GM19035 (cell line): ENCODE results near the gene PACRG.

ENCODE experiments used
- ATAC-seq: cut with Tn5 transposase; IDR thresholded peaks from one replicate; pipeline ENCODE4 v1.9.1; 2021; ENCODE audit not compliant: unreplicated experiment

Gene PACRG

DNA sequence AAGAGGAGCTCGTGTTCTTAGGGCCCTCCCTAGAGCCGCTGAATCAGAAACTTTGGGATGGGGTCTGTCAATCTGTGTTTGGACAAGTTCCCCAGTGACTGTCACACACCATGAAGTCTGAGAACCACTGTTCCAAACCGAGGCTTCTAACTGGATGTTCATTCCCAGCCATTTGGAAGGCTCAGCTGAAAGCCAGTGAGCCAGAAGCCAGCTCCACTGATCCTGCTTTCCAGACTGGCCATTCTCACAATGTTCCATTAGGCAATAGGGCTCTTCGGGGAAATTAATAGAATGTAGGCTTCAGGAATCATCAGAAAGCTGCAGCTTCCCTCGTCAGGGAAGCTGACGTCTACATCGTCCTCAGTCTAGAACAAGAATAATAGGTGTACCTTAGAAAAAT lies 595.9 kb downstream of the PACRG start:
- no peak for ATAC-seq

DNA sequence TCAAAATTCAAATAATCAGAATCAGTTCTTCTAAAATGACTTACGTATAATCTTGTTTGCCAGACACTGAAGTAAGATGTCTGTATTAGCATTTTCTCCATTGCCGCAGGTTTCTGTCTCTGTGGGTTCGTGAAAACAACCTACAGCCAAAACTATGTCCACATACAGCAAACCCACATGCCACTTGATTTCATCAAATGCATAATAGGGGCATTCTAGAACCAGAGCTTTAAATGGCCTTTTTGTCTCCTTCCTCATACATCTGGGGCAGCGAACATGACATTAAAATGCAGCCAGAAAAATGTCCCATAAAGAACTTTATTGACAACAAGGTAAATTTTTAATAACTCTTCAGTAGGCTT lies 596.5 kb downstream of the PACRG start:
- ATAC-seq: no peak

DNA sequence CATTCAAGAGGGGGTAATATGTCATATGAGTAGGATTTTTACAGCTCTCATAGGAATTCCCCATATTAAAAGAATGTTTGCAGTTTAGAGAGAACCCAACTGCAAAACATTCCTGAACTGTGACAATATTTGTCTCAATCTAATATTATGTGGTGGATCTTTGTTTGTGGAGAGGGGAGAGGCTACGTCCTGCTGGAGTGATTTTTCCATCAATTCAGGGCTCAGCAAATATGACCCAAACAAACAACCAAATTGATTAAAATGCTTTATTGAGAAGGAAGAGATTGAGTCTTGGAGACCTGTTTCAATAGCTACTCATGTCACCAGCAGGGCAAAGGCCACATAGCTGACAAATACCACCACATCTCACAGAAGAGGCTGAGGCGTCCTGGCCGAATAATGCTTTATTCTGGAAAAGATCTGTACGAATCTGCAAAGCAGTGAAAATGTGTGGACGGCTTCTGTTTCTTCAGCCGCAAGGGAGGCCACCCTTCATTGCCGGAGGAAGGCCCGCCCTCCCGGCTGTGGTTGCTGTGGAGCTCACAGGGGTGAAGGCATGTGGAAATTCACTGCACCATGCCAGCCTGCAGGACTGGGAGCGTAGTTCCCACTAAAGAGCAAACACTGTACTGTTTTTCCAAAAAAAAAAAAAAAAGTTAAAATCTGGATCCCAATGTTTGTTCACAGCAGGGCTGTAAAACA lies 597.1 kb downstream of the PACRG start:
- no peak for ATAC-seq

DNA sequence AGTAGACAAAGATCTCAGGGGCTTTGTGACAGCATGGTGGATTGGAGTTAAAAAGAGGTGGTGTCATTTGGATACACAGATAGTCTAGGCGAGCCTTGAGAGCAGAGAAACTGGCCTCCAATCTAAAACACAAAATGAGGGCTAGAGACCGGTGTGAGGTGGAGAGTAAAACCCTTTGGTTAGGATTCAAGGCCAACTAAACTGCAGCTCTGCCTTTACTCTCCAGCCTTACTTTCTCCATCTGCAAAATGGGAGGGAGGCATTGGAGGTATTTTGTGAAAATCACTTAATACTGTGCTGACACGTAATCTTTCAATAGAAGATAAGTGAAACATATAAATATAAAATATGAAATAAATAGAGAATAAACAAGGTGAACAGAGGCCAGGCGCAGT lies 597.6 kb downstream of the PACRG start:
- no peak for ATAC-seq

DNA sequence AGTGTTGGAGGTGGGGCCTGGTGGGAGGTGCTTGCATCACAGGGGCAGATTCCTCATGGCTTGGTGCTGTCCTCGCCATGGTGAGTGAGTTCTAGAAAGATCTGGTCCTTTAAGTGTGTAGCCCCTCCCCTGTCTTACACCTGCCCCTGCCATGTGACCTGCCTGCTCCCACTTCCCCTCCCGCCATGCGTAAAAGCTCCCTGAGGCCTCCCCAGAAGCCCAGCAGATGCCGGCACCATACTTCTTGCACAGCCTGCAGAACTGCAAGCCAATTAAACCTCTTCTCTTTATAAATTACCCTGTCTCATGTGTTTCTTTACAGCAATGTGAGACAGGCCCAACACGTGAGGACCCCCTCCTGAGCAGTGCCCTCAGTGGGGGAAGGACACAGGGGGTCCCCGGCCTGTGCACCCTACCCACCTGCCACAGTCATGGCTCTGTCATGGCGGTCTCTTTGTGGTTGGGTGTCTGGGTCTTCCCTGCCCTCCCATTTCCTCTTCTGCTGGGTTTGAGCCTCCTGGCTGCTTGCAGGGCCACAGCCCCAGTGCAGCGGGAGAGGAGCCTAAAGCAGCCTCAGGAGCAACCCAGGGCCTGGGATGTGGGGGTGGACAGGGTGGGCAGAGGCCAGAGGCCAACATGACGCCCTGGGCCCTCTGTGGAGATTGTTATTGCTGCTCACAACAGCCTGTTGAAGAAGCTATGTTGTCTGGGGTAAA lies 599.5 kb downstream of the PACRG start:
- ATAC-seq: no peak

DNA sequence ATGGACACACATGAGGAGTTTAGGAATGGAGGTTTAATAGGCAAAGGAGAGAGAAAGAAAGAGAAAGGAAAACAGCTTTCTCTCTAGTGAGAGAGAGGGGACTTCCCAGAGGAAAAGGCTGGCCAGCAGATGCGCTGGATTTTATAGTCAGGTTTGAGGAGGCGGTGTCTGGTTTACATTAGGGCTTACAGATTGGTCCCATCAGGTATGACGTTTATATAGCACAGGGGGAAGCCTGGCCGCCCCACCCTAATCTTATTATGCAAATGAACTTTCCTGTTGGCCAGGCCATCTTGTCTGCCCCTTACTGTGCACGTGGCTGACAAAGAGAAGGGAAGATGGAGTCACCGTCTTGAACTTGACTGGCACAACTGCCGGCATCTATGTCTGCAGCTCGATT lies 600.1 kb downstream of the PACRG start:
- no peak for ATAC-seq

DNA sequence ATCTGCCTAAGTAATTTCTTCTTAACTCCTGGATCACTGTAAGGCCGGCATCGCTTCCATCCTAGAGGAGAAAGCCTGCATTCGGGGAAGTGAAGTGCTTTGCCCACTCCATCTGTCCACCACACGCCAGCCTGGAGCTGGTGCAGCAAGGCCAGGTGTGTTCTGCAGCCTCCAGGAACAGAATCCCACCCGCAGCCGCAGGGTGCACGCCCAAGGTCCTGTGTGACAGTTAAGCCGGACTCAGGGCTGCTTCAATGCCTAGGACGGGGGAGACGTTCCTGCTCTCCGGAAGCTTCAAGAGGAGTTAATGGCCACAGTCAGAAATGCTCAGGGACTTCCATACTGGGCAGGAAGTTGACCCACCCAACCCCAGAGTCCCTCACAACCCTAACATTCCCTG lies 600.6 kb downstream of the PACRG start:
- no peak for ATAC-seq

DNA sequence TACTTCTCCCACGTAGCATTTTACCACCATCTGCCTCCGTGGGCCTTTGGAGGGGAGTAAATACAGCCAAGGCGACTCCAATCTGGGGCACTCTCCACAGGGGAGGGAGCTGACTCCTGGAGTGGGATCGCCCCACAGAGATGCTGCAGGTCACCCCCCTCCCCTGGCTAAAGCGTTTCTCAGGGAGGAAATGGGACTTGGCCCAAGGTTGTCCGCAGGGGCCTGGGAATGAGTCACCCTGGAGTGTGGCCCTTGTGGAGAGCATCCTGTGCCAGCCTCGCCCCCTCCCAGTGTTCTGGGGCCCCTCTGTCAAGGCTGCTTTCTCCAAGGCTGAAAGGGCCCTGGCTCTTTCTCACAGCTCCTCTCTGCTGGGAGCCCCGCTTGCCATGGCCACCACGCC lies 602.2 kb downstream of the PACRG start:
- ATAC-seq: no peak

DNA sequence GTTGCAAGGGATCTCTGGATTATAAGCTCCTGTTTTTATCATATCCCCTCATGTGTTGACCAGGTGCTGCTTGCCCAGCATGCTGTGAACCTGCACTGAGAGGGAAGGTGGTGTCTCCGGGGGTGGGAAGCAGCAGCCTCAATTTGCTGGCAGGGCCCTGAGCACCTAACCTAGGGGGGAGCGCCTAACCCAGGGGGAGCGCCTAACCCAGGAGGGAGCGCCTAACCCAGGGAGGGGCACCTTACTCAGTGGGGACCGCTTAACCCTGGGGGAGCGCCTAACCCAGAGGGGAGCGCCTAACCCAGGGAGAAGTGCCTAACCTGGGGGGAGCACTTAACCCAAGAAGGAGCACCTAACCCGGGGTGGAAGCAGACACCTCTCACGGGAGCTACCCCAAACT lies 603.5 kb downstream of the PACRG start:
- ATAC-seq: no peak

DNA sequence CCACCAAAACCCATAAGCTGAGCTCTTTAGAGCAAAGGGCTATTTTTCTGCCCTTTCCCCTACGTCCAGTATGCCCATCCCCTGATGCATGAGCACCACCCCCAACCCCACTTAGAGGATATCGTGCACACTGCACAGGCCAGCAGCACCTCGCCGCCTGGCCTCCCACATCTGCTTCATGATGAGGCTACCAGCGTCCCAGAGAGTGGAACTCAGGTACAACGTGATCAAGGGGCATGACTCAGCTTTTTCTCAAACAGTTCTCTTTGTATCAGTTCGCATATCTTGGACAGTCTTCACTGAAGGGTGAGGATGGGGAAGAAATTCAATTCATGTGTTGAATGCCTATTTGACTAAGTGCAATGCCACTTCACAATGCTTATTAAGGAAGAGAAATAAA lies 604.8 kb downstream of the PACRG start:
- no peak for ATAC-seq

DNA sequence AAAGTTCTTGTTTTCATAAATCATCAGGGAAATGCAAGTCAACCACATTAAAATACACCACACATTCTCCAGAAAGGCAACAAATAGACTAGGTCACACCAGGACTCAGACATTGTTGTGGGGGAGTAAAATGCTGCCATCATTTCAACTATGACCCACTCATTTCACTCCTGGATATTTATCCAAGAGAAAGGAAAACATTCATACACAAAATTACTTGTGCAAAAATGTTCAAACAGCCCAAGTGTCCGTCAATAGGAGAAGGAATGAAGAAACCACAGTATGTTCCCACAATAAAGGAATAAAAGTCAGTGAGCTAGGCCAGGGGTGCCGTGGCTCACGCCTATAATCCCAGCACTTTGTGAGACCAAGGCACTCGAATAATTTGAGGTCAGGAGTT lies 605.3 kb downstream of the PACRG start:
- no peak for ATAC-seq

DNA sequence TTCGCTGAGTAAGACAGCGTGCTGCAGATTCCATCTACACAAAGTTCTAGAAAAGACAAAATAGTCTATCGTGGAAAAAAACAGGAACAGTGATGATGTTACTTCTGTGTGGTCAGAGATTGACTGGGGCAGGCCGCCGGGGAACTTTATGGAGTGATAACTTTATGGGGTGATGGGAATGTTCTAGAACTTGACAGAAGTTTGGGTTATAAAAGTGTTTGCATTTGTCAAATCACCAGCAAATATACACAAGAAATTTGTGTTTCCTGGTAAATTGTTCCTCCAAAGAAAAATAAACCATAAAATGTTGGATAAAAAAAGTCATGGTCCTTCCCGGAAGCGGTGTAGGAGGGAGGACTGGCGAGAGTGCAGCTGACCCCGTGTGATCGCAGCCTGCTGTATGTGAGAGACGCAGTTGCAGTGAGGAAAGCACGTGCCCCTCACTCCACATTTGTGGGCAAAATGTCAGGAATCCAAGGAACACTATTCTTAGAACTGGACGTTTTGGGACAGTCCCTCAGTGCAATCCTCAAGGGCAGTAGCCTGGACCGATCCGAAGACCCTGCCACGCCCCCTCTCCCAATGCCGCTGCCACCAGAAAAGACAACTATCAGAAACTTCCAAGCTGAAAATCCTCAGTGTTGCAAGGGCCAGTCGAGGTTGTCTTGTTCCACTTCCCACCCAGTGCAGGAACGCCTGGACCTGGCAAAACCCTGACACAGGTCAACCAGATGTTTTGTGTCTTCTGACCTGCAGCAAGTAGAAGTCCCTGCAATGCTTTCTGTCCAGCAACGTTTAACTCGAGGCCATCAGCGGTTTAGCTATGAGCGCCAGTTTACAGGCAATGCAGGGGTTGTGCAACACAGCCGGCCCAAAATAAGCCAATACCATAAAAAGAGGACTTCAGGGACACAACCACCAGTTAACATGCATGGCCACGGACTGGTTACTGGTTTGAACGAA lies 606.2 kb downstream of the PACRG start:
- no peak for ATAC-seq

DNA sequence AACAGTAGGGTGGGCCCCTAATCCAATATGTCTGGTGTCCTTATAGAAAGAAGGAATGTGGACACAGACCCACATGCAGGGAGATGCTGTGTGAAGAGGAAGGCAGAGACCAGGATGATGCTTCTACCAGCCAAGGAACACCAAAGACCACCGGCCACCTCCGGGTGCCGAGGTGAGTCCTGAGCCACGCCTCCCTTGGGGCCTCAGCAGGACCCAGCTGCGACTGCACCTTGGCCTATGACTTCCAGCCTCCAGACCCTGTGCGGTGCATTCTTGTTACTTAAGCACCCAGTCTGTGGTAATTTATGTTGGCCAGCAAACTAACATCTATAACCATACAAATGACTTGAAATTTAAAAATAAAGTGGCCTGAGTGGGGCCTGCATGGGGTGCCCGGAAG lies 607.3 kb downstream of the PACRG start:
- no peak for ATAC-seq

DNA sequence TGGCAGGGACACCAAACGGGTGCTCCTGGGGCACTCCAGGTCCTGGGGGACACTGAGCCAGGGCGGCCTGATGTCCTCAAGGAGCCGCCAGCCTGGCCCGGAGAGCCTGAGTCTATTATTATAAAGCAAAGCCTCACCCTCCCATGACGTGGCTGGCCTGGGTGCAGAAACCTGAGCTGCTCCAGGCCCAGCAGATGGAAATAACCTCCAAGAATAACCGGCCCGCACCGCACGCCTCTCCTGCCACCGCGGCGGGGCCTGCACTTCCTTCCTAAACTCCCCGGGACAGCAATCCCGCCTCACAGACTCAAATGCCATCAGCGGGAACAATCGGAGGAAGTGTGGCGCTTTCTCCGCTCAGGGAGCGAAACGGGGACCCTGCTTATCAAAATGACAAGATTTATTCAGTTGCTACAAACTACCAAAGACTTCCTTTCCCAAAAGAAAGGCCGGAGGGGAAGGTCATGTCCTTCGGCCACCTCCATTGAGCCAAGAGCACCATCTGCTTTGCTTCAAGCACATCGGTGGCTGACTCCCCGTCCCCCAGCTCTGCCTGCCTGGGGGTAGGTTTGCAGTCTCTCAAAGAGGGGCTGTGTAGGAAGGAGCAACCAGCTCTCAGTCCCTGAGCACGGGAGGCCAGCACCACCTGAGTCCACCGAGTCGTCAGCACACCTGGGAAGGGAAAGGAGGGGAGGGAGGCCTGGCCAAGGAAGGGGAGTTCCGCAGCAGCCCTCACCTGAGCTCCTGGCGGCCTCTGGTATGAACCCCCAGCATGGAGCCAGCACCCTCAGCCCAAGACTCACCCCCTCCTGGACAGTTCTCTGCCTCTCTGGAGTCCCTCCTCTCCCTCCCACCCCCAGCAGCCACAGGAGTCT lies 608.1 kb downstream of the PACRG start:
- no peak for ATAC-seq

DNA sequence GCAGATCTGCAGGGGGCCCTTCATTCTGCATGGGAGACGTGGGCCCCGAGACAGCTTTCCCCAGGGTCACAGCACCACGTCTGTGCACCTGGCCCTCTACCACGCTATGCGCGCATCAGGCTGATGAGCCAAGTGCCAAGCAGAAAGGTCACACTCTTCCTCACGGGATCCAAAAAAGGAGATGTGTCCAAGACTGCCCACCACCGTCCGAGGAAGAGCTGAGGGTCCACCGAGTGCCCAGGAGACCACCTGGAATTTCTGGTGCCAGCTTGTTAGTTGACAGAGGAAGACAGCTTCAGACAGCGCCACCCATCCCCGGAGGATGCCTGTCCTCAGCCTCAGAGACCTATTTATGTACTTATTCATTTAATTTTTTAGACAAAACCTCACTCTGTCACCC lies 609.2 kb downstream of the PACRG start:
- no peak for ATAC-seq

DNA sequence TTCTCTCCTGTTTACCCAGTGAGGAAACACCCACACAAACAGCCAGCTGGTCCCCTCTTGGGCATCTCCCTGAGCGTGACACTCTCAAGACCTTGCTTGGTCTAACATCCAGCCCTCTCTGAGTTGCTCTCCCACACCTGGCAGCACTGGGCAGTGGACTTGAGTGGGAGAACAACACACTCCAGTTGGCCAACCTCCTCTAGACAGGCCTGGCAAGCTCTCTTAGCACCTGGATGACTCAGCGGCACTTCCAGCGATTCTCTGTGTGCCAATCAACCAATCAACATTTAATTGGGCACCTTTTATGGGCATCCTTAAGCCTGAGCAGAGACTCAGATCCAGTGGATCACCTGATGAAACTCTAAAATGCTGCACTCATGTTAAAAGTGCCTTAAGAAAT lies 610.2 kb downstream of the PACRG start:
- no peak for ATAC-seq

DNA sequence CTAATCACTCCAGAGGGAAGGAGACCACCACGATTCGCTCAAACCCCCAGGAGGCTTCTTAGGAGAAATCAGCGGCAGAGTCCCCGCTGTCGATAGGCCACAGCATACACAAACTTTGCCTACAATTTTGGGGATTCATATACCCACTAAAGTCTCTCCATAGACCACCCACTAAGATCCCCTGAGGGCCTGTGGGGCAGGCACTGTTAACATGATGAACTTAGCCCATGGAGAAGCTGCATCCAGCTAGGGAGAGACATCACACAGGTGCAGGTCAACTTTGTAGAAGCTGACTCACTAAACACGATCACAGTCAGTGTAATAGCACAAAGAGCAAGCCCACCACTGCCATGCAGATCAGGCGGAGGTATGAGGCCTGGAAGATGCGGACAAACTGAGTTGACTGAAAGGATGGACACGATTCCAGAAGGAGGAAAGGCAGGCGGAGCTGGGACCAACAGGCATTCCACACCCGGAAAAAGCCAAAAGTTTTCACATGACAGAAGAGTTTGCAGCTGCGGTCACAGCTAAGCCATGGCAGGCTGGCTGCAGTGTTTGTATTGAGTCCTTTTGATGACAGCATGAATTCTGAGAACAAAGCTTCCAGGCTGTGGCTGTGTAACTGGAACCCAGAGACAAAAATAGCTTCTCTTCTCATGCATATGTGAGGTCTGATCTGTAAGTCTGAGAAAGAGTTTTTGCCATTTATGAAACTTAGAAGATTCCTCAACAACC lies 611.1 kb downstream of the PACRG start:
- ATAC-seq: no peak

DNA sequence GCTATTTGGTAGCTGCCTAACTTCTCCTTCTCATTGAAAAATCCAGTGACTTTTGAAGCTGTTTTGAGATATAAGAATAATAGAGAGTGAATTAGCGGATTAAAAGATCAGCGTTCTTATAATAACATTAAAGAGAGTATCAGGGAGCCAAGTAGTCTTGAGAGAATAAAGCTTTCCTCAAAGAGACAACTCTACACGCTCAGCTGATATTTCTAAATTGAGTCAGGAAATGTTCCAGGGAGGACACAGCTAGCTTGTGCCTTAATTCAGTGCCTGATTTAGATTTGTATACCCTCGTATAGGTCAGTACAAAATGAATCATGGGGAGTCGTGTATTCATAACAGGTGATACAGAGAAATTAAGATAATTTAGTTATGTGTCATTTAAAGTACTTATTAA lies 611.7 kb downstream of the PACRG start:
- no peak for ATAC-seq

DNA sequence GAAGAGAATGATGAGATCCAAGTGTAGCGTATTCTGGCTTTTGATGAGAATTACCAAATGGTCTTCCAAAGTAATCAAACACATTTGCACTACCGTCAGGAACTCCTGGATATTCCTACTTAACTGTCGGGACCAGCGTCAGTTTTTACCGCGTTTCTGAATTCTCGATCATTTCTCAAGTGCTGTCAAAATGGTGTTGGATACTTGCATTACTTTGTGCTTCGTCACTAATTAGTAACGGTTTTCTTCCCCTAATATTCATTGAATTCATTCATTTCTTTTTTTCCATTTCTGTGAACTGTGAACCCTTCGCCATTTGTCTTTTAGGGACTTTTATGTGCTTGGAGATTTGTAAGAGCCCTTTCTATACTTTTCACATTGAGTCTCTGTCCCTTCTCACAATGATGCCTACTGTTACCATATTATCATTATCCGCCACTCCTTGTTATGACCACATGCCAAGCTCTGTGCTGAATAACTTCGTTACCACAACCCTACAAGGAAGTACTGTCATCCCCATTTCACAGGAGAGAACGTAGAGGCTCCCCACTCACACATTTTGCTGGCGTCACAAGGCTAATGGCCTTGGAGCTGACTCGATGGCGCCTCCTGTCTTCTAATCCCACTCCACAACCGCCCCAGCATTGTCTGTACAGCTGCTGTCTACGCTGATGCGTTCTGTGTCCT lies 612.6 kb downstream of the PACRG start:
- ATAC-seq: no peak
